OCI-LY7 (cell line): Measurements from ENCODE around the gene CLTCL1. TPM values are rescaled to one million over a fixed set of nuclear protein-coding genes. Genes with fewer than 3 reads are reported as not detected.

Experiments
- BruUV-seq: library from RNA; stranded (reverse); fragments of 400-500 nt; replicated peaks from 2 replicates; lab custom pipeline; 2021; lab: Mats Ljungman, UMichigan
- CTCF ChIA-PET: fragments of 300-600 bp; sonication (Branson Sonifier 250); formaldehyde crosslinking; loops from one replicate; lab custom pipeline; 2022; ENCODE audit warnings: antibody characterized with exemption; ENCODE audit not compliant: unreplicated experiment; lab: Charles Lee
- POLR2A ChIA-PET: fragments of 300-600 bp; sonication (Branson Sonifier 250); formaldehyde crosslinking; loops from one replicate; lab custom pipeline; 2022; ENCODE audit warnings: antibody characterized with exemption; lab: Charles Lee
- DNase-seq: peaks from one replicate; pipeline ENCODE4 v3.0.0-alpha.2; 2015; ENCODE audit warnings: low spot score
- H2AFZ ChIP-seq: fragments of 200-600 bp; sonication (generic), shearing (Covaris generic); 2 replicates; pipeline ENCODE4 v1.6.1; 2014; ENCODE audit warnings: mild to moderate bottlenecking, antibody characterized with exemption, low read length, moderate library complexity
- H3K27ac ChIP-seq: fragments of 200-600 bp; sonication (generic); 2 replicates; pipeline ENCODE4 v1.5.1; 2014; ENCODE audit warnings: mixed run types, low read depth, mild to moderate bottlenecking, moderate library complexity, low read length, inconsistent platforms; ENCODE audit not compliant: poor library complexity, severe bottlenecking
- H3K36me3 ChIP-seq: fragments of 200-600 bp; sonication (generic); 2 replicates; pipeline ENCODE4 v1.6.1; 2014; ENCODE audit warnings: mild to moderate bottlenecking, antibody characterized with exemption, low read length, moderate library complexity, mixed read lengths; ENCODE audit not compliant: insufficient read depth
- H3K4me1 ChIP-seq: fragments of 200-600 bp; sonication (generic); 2 replicates; pipeline ENCODE4 v1.5.1; 2014; ENCODE audit warnings: mild to moderate bottlenecking, low read length; ENCODE audit not compliant: insufficient read depth, poor library complexity, severe bottlenecking
- H3K4me2 ChIP-seq: fragments of 200-600 bp; sonication (generic); 2 replicates; pipeline ENCODE4 v1.6.1; 2014; ENCODE audit warnings: mild to moderate bottlenecking, low read length
- H3K4me3 ChIP-seq: fragments of 200-600 bp; sonication (generic); 2 replicates; pipeline ENCODE4 v1.5.1; 2014; ENCODE audit warnings: mild to moderate bottlenecking, low read depth, low read length; ENCODE audit not compliant: poor library complexity, severe bottlenecking
- H3K79me2 ChIP-seq: fragments of 200-600 bp; sonication (generic); 2 replicates; pipeline ENCODE4 v1.6.1; 2016; ENCODE audit warnings: low read depth, mild to moderate bottlenecking, low read length, moderate library complexity, mixed read lengths; ENCODE audit not compliant: insufficient read depth
- H3K9me2 ChIP-seq: fragments of 200-600 bp; sonication (generic); 2 replicates; pipeline ENCODE4 v1.6.1; 2016; ENCODE audit warnings: mild to moderate bottlenecking, low read length, mixed read lengths; ENCODE audit not compliant: insufficient read depth
- H3K9me3 ChIP-seq: fragments of 200-600 bp; sonication (generic); 2 replicates; pipeline ENCODE4 v1.6.1; 2014; ENCODE audit warnings: mild to moderate bottlenecking, mixed run types, low read length, mixed read lengths
- H4K20me1 ChIP-seq: fragments of 200-600 bp; sonication (generic); 2 replicates; pipeline ENCODE4 v1.6.1; 2014; ENCODE audit warnings: mild to moderate bottlenecking, antibody characterized with exemption, low read length, moderate library complexity, mixed read lengths; ENCODE audit not compliant: insufficient read depth
- EZH2phosphoT487 ChIP-seq: fragments of 200-600 bp; sonication (generic); IDR thresholded peaks from 2 replicates; pipeline ENCODE4 v1.6.1; 2018; ENCODE audit warnings: low read depth, borderline replicate concordance, mild to moderate bottlenecking, mixed run types, antibody characterized with exemption, low read length, moderate library complexity, mixed read lengths
- intact Hi-C: fragments of 100-400 bp; cut with micrococcal nuclease; formaldehyde crosslinking; loops from one replicate; pipeline ENCODE4 v1.10.0; 2022; ENCODE audit not compliant: unreplicated experiment
- total RNA-seq, 2 experiments: library from RNA; depleted of rRNA in 1 of 2; stranded (reverse); fragments of >200 nt in 1 of 2; shearing (Covaris generic) in 1 of 2; gene quantifications; 2 replicates each; pipeline ENCODE4 v1.2.3, GENCODE V29; 2014 to 2022
- TF ChIP-seq, protein P1 (sequence below): fragments of 200-600 bp; sonication (generic); conservative IDR thresholded peaks from 2 replicates; pipeline ENCODE4 v1.5.1; 2014; ENCODE audit warnings: mild to moderate bottlenecking, antibody characterized with exemption, low read length, moderate library complexity, mixed read lengths

CLTCL1 gene
- total RNA-seq, 2 experiments from 2014 or later = 0.44 to 0.99 TPM

GRCh38 chr22:19223110-19223509 lies 68.4 kb downstream of the CLTCL1 start:
- Histone ChIP-seq H3K27ac (no peak overlapping the region), H4K20me1 (no peaks in the 10 kb centered on the region), H3K9me2 (no peaks in the 10 kb centered on the region), H3K4me2 (no peak overlapping the region), H3K9me3 (no peaks in the 10 kb centered on the region), H2AFZ (no peak overlapping the region), H3K79me2 (no peaks in the 10 kb centered on the region), H3K36me3 (no peaks in the 10 kb centered on the region), H3K4me3 (no peak overlapping the region), H3K4me1 (peaks cover 6% of the 10 kb centered on the region)
- TF ChIP-seq, protein P1, sequence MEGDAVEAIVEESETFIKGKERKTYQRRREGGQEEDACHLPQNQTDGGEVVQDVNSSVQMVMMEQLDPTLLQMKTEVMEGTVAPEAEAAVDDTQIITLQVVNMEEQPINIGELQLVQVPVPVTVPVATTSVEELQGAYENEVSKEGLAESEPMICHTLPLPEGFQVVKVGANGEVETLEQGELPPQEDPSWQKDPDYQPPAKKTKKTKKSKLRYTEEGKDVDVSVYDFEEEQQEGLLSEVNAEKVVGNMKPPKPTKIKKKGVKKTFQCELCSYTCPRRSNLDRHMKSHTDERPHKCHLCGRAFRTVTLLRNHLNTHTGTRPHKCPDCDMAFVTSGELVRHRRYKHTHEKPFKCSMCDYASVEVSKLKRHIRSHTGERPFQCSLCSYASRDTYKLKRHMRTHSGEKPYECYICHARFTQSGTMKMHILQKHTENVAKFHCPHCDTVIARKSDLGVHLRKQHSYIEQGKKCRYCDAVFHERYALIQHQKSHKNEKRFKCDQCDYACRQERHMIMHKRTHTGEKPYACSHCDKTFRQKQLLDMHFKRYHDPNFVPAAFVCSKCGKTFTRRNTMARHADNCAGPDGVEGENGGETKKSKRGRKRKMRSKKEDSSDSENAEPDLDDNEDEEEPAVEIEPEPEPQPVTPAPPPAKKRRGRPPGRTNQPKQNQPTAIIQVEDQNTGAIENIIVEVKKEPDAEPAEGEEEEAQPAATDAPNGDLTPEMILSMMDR = no peak
- TF ChIP-seq EZH2phosphoT487 = no peak
- intact Hi-C loops = no loop called here
- DNase-seq = no peak
- ChIA-PET CTCF (no interaction called here), POLR2A (interaction anchor here (0.6 to 0.9 kb wide), 2 partner anchors 374 to 430 kb away, joined by 3 to 6 read pairs; no protein-coding TSS in a partner anchor)
- BruUV-seq = no TSS peak

DNA sequence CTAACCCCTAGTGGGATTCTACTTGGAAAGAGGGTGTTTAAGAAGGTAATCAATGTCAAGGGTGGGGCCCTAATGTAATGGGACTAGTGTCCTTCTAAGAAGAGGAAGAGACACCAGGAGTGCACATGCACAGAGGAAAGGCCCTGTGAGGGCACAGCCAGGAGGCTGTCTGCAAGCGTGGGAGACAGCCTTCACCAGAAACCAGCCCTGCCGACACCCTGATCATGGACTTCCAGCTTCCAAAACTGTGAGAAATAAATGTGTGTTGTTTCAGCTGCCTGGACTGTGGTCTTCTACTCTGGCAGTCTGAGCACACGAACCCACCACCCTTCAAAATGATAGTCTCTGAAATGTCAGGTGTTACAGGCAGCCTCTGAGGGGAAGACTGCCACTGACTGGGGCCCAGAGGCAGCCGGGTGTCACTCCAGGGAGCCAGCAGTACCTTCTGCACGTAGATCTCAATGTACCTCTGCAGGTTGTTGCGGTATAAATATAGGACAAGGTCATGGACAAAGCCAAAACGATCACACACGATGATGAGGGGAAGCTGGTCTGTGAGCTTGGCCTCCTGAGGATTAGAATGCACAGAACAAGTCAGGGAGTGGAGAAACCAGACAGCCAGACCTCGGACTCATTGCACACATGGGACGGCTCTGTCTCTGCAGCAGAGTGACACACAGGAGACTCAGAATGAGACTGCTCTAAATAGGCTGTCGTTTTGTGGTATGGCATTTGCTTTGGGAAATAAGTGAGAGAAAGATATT lies 69.1 kb downstream of the CLTCL1 start:
- H3K36me3 ChIP-seq = no peaks in the 10 kb centered on the region
- CTCF ChIA-PET = no interaction called here

More for the DNA sequence above, 69.1 kb downstream of the CLTCL1 start:
- Histone ChIP-seq H3K4me2 (no peak overlapping the region), H3K27ac (no peak overlapping the region), H3K9me3 (no peaks in the 10 kb centered on the region), H3K9me2 (no peaks in the 10 kb centered on the region), H4K20me1 (no peaks in the 10 kb centered on the region), H3K4me1 (peaks cover 12% of the 10 kb centered on the region), H3K79me2 (no peaks in the 10 kb centered on the region), H3K4me3 (no peak overlapping the region), H2AFZ (no peak overlapping the region)
- no TSS peak for BruUV-seq
- no peak for DNase-seq
- TF ChIP-seq, protein P1 = no peak
- TF ChIP-seq EZH2phosphoT487 = no peak
- POLR2A ChIA-PET = interaction anchor here (0.6 kb wide), 1 partner anchor 375 kb away, joined by 3 read pairs; no protein-coding TSS in a partner anchor
- intact Hi-C loops = no loop called here
